ENCODE results near the gene OR2V1.
A peak's percentile ranks its signal among the peaks of the same experiment; 100 is the strongest.

Gene OR2V1

GRCh38 chr5:181166812-181167733 is 36.1 kb upstream of the OR2V1 start:
- CTCF ChIA-PET = interaction anchor here (0.6 to 2.1 kb wide), 5 partner anchors 9 to 123 kb away, joined by 3 to 19 read pairs (median 4); no protein-coding TSS in a partner anchor
- TF ChIP-seq, protein P1, sequence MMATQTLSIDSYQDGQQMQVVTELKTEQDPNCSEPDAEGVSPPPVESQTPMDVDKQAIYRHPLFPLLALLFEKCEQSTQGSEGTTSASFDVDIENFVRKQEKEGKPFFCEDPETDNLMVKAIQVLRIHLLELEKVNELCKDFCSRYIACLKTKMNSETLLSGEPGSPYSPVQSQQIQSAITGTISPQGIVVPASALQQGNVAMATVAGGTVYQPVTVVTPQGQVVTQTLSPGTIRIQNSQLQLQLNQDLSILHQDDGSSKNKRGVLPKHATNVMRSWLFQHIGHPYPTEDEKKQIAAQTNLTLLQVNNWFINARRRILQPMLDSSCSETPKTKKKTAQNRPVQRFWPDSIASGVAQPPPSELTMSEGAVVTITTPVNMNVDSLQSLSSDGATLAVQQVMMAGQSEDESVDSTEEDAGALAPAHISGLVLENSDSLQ (IDR thresholded peaks at IDR 0.05) = 0 out of 2 replicates have a peak, but pooled peaks have one; percentile 23
- TF ChIP-seq SUZ12 (IDR thresholded peaks at IDR 0.05) = no peak
- DNase-seq (ENCODE audit: extremely low spot score) = no peak
- POLR2A ChIA-PET = interaction anchor here (1.0 to 1.8 kb wide), 3 partner anchors 40 to 77 kb away, joined by 4 to 6 read pairs (median 5); partner anchors contain the start of gene RACK1

- CTCF ChIA-PET = no interaction called here
- TF ChIP-seq L3MBTL2 (conservative IDR thresholded peaks at IDR 0.05) = 0 out of 2 replicates have a peak, but pooled peaks have one; percentile 1
- no peak for TF ChIP-seq HDGF (IDR thresholded peaks at IDR 0.05; ENCODE audit: borderline replicate concordance)
- DNase-seq (ENCODE audit: extremely low spot score) = no peak
- POLR2A ChIA-PET = interaction anchor here (0.6 kb wide), 1 partner anchor 96 kb away, joined by 3 read pairs; no protein-coding TSS in a partner anchor
Observed at GRCh38 chr5:181164076-181164952, 33.3 kb upstream of the OR2V1 start.

GRCh38 chr5:181163487-181164075 is 32.6 kb upstream of the OR2V1 start:
- no peak for DNase-seq (ENCODE audit: extremely low spot score)
- ChIA-PET POLR2A (interaction anchor here (0.6 kb wide), 1 partner anchor 97 kb away, joined by 3 read pairs; no protein-coding TSS in a partner anchor), CTCF (no interaction called here)
- TF ChIP-seq, protein P1 (IDR thresholded peaks at IDR 0.05) = no peak
- 0 out of 2 replicates have a peak, but pooled peaks have one; percentile 15 for TF ChIP-seq L3MBTL2 (conservative IDR thresholded peaks at IDR 0.05)

GRCh38 chr5:181161534-181162175 is 30.7 kb upstream of the OR2V1 start:
- TF ChIP-seq LEF1 (IDR thresholded peaks at IDR 0.05; ENCODE audit: borderline replicate concordance) (no peak), FOXA1 (IDR thresholded peaks at IDR 0.05) (no peak), L3MBTL2 (conservative IDR thresholded peaks at IDR 0.05) (no peak)
- no peak for DNase-seq (ENCODE audit: extremely low spot score)
- ChIA-PET POLR2A (interaction anchor here (1.2 kb wide), 1 partner anchor 45 kb away, joined by 5 read pairs; no protein-coding TSS in a partner anchor), CTCF (interaction anchor here (0.6 to 0.9 kb wide), 2 partner anchors 23 to 29 kb away, joined by 3 read pairs; no protein-coding TSS in a partner anchor)

DNA sequence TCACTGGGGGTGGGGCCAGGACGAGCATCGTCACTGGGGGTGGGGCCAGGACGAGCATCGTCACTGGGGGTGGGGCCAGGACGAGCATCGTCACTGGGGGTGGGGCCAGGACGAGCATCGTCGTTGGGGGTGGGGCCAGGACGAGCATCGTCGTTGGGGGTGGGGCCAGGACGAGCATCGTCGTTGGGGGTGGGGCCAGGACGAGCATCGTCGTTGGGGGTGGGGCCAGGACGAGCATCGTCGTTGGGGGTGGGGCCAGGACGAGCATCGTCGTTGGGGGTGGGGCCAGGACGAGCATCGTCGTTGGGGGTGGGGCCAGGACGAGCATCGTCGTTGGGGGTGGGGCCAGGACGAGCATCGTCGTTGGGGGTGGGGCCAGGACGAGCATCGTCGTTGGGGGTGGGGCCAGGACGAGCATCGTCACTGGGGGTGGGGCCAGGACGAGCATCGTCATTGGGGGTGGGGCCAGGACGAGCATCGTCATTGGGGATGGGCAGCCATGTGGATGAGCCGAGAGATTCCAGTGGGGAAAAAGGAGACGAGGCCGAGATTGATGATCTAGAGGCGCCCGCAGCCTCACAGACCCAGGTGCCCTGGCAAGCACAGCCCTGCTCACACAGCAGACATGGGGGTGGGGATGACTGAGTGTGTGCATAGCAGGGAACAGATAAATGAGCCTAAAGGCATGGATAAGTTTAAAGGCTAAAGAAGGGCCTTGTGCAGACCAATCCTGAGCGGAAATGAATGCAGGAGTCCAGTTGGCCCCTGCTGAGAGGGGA is 30.0 kb upstream of the OR2V1 start:
- TF ChIP-seq L3MBTL2 (conservative IDR thresholded peaks at IDR 0.05) = peak; percentile 95
- peak; percentile 74 for DNase-seq (ENCODE audit: extremely low spot score)
- POLR2A ChIA-PET = interaction anchor here (1.2 kb wide), 1 partner anchor 46 kb away, joined by 5 read pairs; no protein-coding TSS in a partner anchor
- CTCF ChIA-PET = interaction anchor here (1.0 kb wide), 1 partner anchor 8 kb away, joined by 3 read pairs; no protein-coding TSS in a partner anchor

DNA sequence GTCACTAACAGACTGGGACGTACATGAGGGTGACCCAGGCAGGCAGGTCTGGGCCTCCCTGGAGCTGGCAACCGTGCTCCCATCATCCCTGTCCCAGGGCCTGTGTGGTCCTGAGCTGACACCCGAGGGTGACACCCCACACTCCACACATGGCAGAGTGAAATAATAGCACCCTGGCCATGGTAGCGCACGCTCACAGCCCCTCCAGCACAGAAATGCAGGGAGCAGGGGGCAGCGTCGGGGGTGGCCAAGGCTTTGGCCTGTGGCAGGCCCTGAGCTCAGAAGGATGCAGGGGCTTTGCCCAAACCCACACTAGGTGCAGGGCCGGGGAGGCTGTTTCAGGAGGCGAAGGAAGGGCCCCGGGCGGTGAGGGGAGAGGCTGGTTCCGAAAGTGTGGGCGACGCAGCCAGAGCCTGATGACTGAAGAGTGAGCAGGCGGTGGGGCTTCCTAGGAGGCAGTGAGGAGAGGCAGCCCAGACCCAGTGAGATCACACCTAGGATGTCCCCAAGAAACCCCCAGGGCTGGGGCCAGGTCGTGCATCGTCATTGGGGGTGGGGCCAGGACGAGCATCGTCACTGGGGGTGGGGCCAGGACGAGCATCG is 29.3 kb upstream of the OR2V1 start:
- ChIA-PET CTCF (interaction anchor here (1.0 kb wide), 1 partner anchor 8 kb away, joined by 3 read pairs; no protein-coding TSS in a partner anchor), POLR2A (interaction anchor here (0.7 kb wide), 1 partner anchor 27 kb away, joined by 3 read pairs; no protein-coding TSS in a partner anchor)
- no peak for TF ChIP-seq FOXK2 (IDR thresholded peaks at IDR 0.05)
- TF ChIP-seq FOXA1 (IDR thresholded peaks at IDR 0.05) = no peak
- TF ChIP-seq NFRKB (IDR thresholded peaks at IDR 0.05) = no peak
- TF ChIP-seq TARDBP (IDR thresholded peaks at IDR 0.05) = no peak
- no peak for TF ChIP-seq ELF4 (IDR thresholded peaks at IDR 0.05)
- TF ChIP-seq SUZ12 (IDR thresholded peaks at IDR 0.05) = no peak
- no peak for TF ChIP-seq L3MBTL2 (conservative IDR thresholded peaks at IDR 0.05)
- TF ChIP-seq, protein P1 (IDR thresholded peaks at IDR 0.05) = no peak
- peak; percentile 71 for DNase-seq (ENCODE audit: extremely low spot score)
